Measurements from ENCODE around the gene RFT1. TPM values are rescaled to one million over a fixed set of nuclear protein-coding genes. Genes with fewer than 3 reads are reported as not detected.
A peak's percentile ranks its signal among the peaks of the same experiment; 100 is the strongest.

The RFT1 gene
- total RNA-seq, 1 donor from 2014 or later: 27.7 TPM

DNA sequence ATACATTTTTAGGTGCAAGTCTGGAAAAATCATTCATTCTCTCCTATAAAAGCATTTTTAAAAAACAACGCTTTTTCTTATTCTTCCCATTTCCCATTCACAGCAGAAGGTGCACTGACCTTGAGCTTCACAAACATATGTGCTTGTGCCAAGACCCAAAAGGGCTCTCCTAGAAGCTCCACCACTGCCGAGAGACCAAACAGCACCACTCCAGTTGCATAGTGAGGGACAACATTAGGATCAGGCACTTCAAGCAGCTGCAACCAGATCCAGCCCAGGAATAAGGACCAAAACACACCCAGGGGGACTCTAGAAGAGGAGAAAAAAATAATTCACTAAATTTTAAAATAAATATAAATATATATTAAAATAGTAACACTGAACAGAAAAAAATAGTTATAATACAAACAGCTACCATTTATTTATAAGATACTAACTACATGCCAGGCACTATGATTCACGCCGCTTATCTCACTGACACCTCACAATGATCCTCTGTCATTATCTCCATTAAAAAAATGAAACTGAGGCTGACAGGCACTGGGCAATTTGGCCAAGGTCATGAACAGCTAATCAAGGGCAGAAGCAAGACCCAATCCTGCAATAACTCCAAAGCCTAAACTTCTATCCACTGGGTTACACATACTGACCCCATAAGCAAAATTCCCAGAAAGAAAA is 7.8 kb downstream of the RFT1 start:
- no peak for DNase-seq (ENCODE audit: low spot score in 2 of 2, unreplicated experiment in 2 of 2)
- Mint-ChIP-seq H3K4me3 (no peak overlapping the region), H3K9me3 (no peaks in the 10 kb centered on the region), H3K36me3 (peaks cover 40% of the 10 kb centered on the region), H3K4me1 (no peaks in the 10 kb centered on the region), H3K27me3 (ENCODE audit: low read depth) (no peaks in the 10 kb centered on the region), H3K27ac (no peak overlapping the region)
- TF ChIP-seq, protein P1, sequence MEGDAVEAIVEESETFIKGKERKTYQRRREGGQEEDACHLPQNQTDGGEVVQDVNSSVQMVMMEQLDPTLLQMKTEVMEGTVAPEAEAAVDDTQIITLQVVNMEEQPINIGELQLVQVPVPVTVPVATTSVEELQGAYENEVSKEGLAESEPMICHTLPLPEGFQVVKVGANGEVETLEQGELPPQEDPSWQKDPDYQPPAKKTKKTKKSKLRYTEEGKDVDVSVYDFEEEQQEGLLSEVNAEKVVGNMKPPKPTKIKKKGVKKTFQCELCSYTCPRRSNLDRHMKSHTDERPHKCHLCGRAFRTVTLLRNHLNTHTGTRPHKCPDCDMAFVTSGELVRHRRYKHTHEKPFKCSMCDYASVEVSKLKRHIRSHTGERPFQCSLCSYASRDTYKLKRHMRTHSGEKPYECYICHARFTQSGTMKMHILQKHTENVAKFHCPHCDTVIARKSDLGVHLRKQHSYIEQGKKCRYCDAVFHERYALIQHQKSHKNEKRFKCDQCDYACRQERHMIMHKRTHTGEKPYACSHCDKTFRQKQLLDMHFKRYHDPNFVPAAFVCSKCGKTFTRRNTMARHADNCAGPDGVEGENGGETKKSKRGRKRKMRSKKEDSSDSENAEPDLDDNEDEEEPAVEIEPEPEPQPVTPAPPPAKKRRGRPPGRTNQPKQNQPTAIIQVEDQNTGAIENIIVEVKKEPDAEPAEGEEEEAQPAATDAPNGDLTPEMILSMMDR (IDR thresholded peaks at IDR 0.05; ENCODE audit: unreplicated experiment): no peak

DNA sequence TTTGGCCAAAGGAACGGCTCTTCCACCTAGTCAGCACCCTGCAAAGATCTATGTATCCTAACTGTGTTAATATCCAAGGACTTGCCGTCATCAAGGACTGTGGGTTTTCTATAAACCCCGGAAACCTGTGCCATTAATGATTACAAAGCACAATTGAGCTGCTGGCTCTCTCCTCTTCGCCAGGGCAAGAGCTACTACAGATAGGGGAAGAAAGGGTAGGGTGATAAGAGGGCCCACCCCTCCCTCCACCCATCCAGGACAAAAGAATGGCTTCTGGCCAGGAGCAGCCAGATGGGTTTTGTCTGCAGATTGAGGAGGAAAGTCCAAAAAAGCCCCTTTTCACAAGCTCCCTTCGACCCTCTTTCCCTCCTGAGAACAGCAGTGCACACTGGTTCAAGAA is 9.9 kb downstream of the RFT1 start:
- Mint-ChIP-seq H3K27ac (no peak overlapping the region), H3K36me3 (peaks cover 35% of the 10 kb centered on the region)
- TF ChIP-seq, protein P1 (IDR thresholded peaks at IDR 0.05; ENCODE audit: unreplicated experiment): no peak

DNA sequence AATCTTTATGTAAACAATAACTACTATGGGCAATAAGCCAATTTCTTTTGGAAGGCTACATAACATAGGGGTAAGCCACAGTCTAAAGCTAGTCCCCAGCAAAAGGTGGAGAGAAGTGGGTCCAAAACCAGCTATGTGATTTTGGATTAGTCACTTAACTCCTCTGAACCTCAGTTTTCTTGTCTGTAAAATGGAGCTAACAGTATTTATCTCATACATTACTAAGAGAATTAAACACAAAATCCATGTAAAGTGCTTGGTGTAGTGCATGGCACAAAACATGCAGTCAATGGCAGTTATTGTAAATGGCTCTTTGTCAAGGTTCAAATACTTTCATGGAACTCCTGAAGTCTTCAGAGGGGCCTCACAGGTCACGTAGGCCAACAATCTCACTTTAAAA is 13.3 kb downstream of the RFT1 start:
- H3K27me3 Mint-ChIP-seq (ENCODE audit: low read depth): no peaks in the 10 kb centered on the region
- DNase-seq (ENCODE audit: low spot score in 2 of 2, unreplicated experiment in 2 of 2): no peak
- no peaks in the 10 kb centered on the region for H3K9me3 Mint-ChIP-seq
- H3K4me3 Mint-ChIP-seq: no peak overlapping the region
- no peak overlapping the region for H3K27ac Mint-ChIP-seq
- H3K4me1 Mint-ChIP-seq: no peaks in the 10 kb centered on the region
- TF ChIP-seq, protein P1 (IDR thresholded peaks at IDR 0.05; ENCODE audit: unreplicated experiment): no peak
- peaks cover 13% of the 10 kb centered on the region for H3K36me3 Mint-ChIP-seq

More for the DNA sequence above, 9.9 kb downstream of the RFT1 start:
- Mint-ChIP-seq H3K4me1 (no peaks in the 10 kb centered on the region), H3K9me3 (no peaks in the 10 kb centered on the region), H3K4me3 (no peak overlapping the region), H3K27me3 (ENCODE audit: low read depth) (no peaks in the 10 kb centered on the region)
- DNase-seq (ENCODE audit: low spot score in 2 of 2, unreplicated experiment in 2 of 2): no peak

DNA sequence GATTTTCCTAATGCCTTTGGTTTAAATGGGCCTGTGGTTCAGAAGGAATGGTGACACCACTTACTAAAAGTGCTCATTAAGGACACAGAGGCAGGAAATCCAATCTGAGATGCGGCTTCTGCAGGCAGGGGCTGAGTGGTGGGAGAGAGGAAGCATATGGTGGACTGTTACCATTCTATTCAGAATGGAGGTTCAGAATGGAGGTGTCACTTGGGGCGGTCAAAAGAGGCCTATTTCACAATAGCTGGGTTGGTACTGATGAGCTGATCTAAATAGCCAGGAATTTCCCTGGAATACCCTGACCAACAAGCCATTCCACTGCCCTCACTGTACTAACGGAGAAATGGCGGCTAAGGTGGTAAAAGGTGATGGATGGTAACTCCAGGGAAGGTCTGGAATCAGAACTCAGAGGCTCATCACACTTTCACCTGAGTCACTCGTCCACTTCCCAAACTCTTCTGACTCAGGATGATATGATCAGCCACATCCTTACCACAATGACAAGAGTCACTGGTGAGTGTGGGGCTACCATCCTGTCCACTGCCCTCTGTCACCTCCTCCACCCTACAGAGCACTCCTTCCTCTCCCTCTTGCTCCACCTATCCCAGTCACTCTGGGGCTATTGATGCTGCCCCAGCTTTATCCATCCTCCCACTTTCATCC is 15.7 kb downstream of the RFT1 start:
- Mint-ChIP-seq H3K4me3 (no peak overlapping the region), H3K9me3 (no peaks in the 10 kb centered on the region), H3K27me3 (ENCODE audit: low read depth) (no peaks in the 10 kb centered on the region), H3K4me1 (peaks cover 3% of the 10 kb centered on the region), H3K36me3 (peaks cover 16% of the 10 kb centered on the region), H3K27ac (no peak overlapping the region)
- no peak for DNase-seq (ENCODE audit: low spot score in 2 of 2, unreplicated experiment in 2 of 2)
- TF ChIP-seq, protein P1 (IDR thresholded peaks at IDR 0.05; ENCODE audit: unreplicated experiment): no peak

DNA sequence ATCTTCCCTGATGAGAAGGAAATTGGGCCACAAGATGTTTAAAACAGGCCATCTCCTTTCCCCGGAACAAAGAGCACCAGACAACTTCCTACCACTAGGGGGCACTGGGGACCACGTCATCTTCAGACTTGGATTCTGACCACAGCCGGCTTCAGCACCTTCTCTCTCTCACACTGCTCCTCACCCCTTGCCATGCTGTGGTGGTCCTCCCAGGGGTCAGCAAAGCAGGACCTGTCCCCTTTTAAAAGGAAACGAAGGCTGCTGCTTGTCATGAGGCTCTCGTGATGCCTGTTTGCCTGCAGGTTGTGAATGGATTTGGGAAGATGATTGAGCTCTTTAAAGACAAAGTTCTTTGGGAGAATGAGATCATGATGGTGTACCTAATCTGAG is 16.2 kb downstream of the RFT1 start:
- H3K27ac Mint-ChIP-seq: no peak overlapping the region
- TF ChIP-seq, protein P1 (IDR thresholded peaks at IDR 0.05; ENCODE audit: unreplicated experiment): peak; percentile 96
- no peaks in the 10 kb centered on the region for H3K9me3 Mint-ChIP-seq
- H3K4me1 Mint-ChIP-seq: peaks cover 3% of the 10 kb centered on the region
- DNase-seq (ENCODE audit: low spot score in 2 of 2, unreplicated experiment in 2 of 2): peak; percentile 54 to 85
- H3K36me3 Mint-ChIP-seq: peaks cover 19% of the 10 kb centered on the region
- H3K4me3 Mint-ChIP-seq: no peak overlapping the region
- H3K27me3 Mint-ChIP-seq (ENCODE audit: low read depth): no peaks in the 10 kb centered on the region

Measured in mesothelial cell of epicardium (in vitro differentiated cells).